NCI-H2227 treated with DMSO at 0.1 percent for 48 hours (cell line): ENCODE data around the gene NDUFA7.
"Not testable (repeated sequence)": the region's sequence is repeated elsewhere in the genome, so short reads cannot be mapped to it uniquely, and the experiment has no call there.

Experiments used
- DNase-seq: peaks from one replicate; lab custom pipeline; 2025; lab: John Stamatoyannopoulos, UW

Gene NDUFA7

DNA sequence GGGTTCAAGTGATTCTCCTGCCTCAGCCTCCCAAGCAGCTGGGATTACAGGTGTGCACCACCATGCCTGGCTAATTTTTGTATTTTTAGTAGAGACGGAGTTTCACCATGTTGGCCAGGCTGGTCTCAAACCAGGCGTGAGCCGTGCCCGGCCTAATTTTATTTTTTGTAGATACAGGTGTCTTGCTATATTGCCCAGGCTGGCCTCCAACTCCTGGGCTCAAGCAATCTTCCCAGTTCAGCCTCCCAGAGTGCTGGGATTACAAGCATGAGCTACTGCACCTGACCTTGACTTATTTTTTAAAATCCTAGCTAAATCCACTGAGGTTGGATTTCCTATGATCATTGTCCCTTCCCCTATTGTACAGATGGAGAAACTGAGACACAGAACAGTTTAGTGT lies 20.3 kb upstream of the NDUFA7 start:
- DNase-seq = not testable (repeated sequence)

DNA sequence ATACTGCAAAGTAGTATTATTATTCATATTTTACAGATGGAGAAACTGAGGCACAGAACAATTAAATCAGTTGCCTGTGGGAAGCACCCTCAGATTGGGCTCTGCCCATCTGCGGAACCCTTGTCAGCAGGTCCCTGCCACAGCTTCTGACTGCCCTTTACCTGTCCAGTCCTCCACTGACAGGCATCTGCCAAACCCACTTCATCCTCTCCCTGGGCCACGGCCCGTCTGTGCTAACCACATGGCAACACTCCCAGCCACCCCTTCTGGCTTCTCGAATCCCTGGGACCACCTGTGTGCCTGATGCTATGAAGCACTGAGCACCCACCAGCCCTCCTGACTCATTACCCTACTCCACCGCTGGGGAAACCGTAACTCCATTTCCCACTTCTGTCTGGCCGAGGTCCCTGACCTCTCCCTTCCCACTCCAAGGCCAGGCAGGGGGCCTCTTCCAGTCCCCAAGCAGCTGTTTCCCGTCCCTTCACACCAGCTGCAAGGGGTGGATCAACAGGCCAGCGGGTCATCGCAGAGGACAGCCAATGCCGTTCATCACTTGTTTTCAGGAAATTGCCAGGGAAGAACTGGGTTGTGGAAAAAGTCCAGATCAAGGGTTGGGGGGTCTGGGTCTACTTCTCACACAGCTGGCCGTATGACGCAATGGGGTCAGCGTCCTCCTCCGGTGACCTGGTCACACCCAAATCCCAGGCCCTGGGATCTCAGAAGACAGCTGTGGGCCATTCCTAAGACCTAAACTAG lies 19.3 kb upstream of the NDUFA7 start:
- no peak for DNase-seq

DNA sequence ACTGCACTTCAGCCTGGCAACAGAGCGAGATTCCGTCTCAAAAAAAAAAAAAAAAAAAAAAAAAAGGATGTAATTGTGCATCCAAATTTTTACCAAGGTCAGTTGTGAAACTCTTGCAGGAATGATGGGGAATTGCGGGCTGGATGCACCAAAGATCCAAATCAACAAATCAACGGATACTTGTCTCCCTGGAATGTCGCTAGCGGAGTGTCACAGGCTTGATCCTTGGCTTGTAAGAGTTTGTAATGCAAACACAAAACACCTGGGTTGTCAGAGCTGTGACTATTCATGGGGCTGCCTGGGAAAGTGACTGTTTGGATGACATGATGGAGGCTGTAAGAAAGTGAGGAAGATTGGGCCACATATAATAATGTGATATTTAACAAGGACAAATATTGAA lies 17.7 kb upstream of the NDUFA7 start:
- no peak for DNase-seq

DNA sequence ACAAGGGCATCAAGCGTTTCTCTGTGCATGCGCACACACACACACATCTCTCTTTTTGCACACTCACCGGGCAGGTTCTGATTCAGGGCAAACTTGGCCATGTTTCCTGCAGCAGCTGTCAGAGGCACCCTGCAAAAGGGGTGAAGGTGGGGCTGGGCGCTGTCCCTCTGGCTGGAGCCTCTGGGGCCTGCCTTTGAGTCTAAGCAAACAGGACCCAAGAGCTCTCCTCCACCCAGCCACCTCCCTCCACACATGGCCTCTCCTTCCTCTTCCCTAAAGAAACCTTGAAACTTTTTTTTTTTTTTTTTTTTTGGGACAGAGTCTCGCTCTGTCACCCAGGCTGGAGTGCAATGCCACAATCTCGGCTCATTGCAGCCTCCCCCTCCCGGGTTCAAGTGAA lies 16.6 kb upstream of the NDUFA7 start:
- DNase-seq = no peak

DNA sequence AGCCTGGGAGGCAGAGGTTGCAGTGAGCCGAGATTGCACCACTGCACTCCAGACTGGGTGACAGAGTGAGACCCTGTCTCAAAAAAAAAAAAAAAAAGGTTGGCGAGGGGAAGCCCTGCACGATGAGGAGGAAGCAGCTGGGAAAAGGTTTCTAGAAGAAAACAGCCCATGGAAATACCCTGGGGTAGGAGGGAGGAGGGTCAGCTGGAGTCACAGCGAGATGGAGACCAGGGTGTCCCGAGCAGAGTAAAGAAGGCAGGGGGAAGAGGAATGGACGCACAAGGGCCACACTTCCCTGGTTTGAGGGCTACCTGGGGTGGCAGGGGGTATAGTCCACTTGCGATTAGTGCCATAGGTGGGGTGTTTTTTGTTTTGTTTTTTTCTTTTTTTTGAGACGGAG lies 15.5 kb upstream of the NDUFA7 start:
- DNase-seq = no peak

DNA sequence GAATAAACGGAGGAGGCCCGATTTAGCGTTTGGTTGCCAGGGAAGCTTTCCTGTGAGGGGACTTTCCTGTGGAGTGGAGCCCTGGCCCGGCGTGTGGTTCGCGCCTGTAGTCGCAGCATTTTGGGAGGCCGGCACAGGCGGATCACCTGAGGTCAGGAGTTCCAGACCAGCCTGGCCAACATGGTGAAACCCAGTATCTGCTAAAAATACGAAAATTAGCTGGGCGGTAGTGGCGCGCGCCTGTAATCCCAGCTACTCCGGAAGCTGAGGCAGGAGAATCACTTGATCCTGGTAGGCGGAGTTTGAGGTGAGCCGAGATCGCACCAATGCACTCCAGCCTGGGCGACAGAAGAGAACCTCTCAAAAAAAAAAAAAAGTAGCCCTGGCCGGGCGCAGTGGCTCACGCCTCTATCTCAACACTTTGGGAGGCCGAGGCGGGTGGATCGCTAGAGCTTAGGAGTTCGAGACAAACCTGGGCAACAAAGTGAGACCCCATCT lies 14.9 kb upstream of the NDUFA7 start:
- no peak for DNase-seq

DNA sequence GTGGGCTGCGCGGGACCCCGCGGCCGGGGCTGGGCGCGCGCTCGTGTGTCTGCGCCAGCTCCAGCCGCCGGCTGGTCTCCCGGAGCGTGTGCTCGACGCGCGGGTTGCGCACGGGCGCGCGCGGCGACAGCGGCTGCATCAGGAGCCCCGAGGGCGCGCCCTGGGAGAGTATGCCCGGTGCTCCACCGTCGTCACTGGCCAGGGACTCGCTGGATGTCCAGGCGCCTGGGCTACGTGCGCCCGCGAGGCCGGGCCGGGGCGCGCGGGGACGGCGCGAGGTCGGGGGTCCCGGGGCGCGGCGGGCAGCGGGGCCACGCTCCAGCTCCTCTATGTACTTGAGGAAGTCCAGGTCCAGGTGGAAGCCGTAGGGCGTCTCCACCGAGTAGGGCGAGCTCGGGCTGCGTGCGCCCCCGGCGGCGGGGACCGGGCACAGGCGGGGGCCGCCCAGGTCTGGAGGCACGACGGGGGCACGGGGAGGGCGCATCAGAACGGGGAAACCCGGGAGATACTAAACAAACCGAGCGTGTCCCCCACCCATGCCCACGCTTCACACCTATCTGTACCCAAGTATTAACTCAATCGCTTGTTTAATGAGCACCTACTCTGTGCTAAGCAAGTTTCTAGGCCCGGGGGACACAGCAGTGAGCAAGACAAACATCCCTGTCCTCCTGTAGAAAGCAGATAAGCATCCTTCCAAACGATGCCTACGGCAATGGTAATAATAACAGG lies 14.3 kb upstream of the NDUFA7 start:
- no peak for DNase-seq

DNA sequence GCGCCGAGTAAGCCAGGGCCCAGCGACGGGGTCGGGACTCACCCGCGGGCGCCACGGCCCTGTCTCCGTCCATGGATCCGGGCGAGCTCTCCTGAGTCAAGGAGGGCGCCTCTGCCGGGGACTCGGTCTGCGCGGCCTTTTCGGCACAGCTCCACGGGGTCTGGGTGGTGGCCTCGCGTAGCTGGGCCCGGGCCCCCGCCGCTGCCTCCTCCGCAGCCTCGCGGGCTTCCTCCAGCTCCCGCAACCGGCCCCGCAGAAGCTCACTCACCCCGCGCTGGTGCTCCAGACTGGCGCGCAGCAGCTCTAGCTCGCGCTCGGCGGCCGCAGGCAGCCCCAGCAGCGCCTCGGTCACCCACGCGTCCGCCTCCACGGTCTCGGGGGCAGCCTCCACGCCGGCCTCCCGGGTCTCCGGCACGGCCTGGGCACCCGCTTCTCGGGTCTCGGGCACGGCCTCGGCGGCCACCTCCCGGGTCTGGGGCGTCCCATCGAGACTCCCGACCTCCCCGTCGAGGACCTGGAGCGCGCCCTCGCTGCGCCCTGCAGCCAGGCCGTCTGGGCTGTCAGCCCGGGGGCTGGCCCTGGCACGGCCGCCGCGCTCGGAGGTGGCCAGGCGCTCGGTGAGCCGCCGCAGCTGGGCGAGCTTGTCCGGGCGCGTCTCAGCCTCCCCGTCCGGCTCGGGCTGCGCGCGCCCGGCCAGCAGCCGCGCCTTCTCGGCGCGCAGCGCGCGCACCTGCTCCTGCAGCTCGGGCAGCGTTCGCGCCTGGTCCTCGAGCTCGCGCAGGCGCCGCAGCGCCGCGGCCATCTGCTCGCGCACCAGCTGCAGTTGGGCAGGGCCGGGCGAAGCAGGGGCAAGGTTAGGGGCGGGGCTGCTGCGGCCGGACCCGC lies 13.5 kb upstream of the NDUFA7 start:
- DNase-seq = peak; percentile 19

DNA sequence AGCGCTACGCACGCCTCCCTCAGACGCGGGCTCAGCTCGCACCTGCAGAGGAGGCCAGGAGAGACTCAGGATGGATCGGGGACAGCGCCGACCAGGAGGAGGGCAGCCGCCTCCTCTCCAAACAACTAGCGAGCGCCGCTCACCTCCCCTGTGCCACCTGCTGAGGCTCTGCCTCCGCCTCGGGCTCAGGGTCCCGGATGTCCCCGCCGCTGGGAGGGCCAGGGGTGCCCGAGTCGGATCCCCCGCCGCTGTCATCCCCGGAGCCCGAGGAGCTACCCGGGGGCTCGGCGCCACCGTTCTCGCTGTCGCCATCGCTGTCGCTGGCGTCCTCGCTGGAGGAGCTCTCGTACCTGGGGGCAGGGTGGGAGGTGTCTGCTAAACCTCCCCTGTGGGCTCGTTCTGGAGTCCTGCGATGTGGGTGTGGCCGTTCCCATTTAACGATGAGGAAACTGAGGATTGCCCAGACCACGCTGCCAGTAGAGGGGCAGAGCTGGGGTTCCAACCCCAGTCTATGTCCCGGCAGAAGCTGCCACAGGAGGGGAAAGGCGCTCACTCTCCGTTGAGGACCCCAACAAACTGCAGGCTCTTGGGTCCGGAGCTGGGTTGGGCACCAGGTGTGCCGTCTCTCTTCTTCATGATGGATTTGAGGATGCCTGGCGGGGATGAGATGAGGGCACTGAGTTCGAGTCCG lies 12.7 kb upstream of the NDUFA7 start:
- DNase-seq = no peak

DNA sequence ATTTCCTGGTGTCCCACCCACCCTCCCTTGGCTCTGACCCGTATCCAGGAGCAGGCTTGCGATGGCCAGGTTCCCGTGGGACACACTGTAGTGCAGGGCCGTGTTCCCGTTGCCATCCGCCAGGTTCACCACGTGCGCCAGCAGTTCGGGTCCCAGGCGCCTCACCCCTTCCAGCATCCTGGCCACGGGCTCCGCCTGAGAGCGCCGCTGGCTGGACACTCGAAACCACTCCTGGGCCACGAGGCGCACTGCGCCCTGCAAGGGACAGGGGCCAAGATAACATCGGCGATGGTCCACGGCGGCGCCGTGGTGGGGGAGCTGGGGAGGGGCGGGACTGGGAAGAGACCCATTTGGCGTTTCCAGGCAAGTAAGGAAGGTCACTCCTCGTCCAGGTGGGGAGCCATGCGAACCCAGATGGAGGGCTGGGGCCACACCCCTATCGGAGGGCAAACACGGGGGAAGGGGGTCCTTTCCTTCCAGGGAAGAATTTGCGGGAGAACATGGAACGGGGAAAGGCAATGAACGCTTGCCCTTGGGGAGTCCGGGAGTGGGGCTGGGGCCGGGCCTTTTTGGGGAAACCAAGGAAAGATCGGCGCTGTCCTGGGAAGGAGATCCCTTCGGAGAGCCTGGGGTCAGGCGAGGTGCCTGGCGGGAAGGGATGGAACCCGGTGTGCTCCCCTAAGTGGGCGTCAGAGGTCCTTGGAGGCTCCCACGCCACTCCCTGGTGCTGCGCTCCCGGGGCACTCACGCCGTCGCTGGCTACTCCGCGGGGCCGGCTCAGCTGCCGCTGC lies 12.0 kb upstream of the NDUFA7 start:
- DNase-seq = no peak

DNA sequence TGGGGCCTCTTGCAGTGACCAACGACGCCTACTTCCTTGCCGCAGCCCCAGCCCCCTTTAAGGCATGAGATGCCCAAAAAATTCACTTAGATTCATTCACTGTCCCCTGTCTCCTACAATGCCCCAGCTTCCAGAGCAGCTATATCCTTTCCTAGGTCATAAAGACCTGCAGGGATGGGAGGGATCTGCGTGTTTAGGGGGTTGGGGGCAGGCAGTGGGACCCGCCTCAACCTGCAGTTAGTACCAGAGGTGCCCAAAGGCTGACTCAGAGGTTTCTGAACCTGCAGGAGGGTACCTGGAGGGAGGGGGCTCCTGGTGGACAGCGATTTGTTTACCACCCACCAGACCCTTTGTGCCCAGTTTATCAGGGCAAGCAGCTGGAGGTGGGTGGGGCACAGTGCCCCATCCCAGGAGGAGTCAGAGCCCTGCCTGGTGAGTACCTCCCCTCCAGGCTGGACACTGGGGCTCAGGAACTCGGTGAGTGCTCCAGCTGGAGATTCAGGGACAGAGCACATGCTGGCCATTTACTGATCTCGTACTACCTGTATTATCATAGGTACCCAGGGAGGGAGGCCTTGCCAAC lies 10.2 kb upstream of the NDUFA7 start:
- DNase-seq = no peak

DNA sequence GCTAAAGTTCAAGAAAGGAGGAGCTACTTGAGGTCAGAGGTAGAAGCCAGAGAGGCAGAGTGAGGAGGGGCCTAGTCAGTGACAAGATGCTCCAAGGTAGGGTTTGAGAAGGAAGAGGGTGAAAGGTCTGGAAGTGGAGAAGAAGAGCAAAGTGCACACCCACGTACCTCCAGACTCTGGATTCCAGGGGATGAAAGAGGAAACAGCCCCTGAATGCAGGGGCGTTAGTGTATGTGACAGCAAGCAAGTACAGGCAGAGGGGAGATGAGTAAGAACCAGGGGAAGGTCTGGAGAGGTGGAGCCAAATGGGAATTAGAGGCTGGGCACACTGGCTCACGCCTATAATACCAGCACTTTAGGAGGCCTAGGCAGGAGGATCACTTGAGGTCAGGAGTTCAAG lies 8.8 kb upstream of the NDUFA7 start:
- no peak for DNase-seq

DNA sequence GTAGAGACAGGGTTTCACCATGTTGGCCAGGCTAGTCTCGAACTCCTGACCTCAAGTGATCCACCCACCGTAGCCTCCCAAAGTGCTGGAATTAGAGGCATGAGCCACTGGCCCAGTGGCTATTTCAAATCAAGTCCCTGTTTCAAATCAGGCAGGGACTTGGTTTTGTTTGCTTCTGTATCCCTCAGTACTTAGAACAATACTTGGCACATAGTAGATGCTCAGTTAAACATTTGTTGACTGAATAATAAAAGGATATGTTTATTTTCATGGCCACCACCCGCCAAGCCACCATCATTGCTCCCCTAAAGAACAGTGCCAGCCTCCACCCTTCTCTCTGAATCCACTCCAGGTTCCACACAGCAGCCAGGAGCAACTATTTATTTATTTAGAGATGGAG lies 4.3 kb upstream of the NDUFA7 start:
- DNase-seq = no peak

DNA sequence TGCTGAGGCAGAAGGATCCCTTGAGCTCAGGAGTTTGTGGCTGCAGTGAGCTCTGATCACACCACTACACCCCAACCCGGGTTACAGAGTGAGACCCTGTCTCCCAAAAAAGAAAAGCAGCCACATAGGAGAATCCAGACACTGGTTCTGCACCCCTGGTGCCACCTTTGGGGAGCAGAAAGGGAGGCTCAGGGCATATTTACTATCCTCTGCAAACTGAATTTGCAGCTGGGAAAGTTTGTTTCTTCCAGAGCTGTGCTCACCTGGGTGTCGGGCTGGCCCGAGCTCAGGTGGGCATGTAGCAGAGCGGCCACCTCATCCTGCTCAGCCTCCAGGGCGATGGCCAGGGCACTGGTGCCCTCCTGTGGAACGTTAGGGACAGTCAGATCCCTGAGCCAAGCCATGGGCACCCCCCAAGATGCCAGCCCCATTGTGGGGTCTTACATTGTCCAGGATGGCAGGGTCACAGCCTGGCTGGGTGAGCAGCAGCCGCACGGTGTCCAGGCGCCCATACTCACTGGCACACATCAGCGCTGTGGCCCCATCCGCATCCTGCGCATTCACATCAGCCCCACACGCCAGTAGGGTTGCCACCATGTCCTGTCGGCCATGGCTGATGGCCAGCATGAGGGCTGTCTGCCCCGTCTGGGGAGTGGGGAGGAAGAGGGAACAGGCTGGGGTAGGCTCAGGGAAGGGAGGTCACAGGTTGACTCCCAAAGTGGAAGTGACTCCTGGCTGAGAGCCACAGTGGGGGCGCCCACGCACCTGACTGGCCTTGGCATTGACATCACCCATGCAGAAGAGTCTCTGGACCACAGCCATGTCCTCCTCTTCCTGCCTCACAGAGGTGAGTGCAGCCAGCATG lies 3.2 kb upstream of the NDUFA7 start:
- no peak for DNase-seq

DNA sequence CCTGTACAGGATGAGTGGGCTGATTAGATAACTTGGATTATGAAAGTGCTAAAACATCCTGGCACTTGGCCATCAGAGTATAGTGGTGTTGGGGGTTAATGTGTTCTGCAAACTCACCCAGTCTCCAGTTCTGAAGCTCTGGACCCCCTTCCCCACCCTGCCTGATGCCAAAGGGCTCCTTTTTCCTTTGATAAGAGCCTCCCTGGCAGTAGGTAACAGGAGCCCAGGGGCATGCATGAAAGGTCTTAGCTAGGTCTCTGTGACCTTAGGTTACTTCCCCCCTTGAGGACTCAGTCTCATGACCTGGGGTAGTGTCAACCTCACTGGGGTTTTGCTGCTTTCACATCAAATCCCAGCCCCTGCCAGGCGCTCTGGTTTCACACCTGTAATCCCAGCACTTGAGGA lies 2.6 kb upstream of the NDUFA7 start:
- DNase-seq = no peak

DNA sequence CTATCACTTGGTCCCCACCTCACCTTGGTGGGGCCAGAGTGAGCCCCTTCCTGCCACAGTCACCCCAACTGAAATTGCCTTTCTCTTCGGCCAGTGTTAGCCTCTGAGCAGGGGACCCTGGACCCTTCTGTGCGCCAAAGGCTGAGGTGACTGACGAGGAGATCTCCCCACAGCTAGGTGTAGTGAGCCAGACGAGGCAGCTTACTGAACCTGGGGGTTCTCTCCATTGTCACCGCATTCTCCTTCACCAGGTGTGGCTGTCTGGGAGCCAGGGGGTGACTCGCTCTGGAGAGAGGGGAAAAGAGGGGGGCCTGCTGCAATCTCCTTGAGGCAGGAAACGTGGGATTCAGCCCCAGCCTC lies 1.4 kb upstream of the NDUFA7 start:
- no peak for DNase-seq

DNA sequence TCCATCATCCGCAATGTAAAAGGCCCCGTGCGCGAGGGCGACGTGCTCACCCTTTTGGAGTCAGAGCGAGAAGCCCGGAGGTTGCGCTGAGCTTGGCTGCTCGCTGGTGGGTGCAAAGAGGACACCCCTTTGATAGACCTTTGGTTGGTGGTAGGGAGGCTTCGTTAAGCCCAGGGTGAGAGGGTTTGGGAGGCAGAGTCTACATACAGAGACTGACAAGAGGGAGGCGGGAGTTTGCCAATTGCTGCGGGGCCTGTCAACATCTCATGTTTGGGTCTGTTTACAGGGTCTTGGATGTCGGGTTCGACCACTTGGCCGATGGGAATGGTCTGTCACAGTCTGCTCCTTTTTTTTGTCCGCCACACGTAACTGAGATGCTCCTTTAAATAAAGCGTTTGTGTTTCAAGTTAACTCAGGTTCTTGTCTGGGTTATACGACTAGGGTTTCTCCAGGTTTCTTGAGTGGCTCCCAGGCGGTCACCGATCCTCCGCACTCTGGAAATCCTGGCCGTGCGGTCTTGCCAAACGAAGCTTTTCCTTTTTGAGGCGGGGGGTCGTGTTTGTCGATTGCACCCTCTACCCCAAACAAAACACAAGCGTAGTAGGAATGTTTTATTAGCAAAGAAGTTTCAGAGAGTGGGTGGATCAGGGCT lies 937 bp upstream of the NDUFA7 start:
- DNase-seq = no peak

DNA sequence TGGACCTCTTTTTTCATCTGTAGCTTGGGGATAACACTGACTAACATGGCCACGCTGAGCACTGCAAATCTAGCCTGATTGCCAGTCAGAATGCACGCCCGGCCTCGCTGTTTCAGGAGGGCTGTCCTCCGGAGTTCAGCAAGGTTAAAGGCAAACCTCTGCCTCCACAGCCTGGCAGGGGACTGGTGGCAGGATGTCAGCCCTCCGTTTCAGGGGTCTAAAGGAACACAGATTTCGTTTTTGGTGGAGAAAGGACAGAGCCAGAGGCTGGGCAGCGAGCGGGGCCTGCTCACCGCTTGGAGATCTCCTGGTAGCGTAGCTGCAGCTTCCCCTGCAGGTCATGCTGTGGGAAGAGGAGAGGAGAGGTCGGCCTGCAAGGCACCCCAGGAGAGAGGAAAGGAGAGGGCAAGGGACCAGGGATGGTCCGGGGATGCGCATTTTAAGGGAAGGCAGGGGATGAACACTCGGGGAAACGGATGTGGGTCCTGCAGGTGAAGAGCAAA lies 560 bp downstream of the NDUFA7 start:
- DNase-seq = no peak
